Liver (tissue), 9 donors: ENCODE data around the gene PARVB. TPM values are rescaled to one million over a fixed set of nuclear protein-coding genes. Genes with fewer than 3 reads are reported as not detected.

Experiments
- DNase-seq: peaks from one replicate; pipeline ENCODE4 v3.0.0-alpha.2; 2017; ENCODE audit warnings: low spot score
- H3K27ac ChIP-seq, 2 donors: one replicate each; pipeline ENCODE4 v1.7.0; 2013; ENCODE audit warnings: inconsistent platforms in 2 of 2, low read length in 2 of 2, control low read depth in 1 of 2, low read depth in 1 of 2, mild to moderate bottlenecking in 1 of 2
- H3K27me3 ChIP-seq, 4 donors: one replicate each; pipeline versions ENCODE4 v1.6.1 to v1.7.0; 2013; ENCODE audit warnings: low read length in 3 of 4, inconsistent platforms in 1 of 4, mild to moderate bottlenecking in 1 of 4, moderate library complexity in 1 of 4; ENCODE audit not compliant: control insufficient read depth in 4 of 4, insufficient read depth in 4 of 4
- H3K36me3 ChIP-seq, 4 donors: one replicate each; pipeline versions ENCODE4 v1.6.1 to v1.7.0; 2013; ENCODE audit warnings: low read length in 3 of 4, mild to moderate bottlenecking in 3 of 4, low read depth in 1 of 4, moderate library complexity in 1 of 4; ENCODE audit not compliant: control insufficient read depth in 4 of 4, insufficient read depth in 3 of 4
- H3K4me1 ChIP-seq, 4 donors: one replicate each; pipeline versions ENCODE4 v1.6.1 to v1.7.0; 2013; ENCODE audit warnings: low read length in 3 of 4, mild to moderate bottlenecking in 3 of 4, moderate library complexity in 1 of 4; ENCODE audit not compliant: control insufficient read depth in 4 of 4, insufficient read depth in 4 of 4
- H3K4me3 ChIP-seq, 3 donors: one replicate each; pipeline versions ENCODE4 v1.6.1 to v1.7.0; 2013; ENCODE audit warnings: low read length in 3 of 3, control low read depth in 1 of 3, low read depth in 1 of 3, mild to moderate bottlenecking in 1 of 3
- H3K9ac ChIP-seq, 2 donors: one replicate each; pipeline ENCODE4 v1.7.0; 2013; ENCODE audit warnings: low read length in 2 of 2, mild to moderate bottlenecking in 2 of 2, moderate library complexity in 2 of 2, control low read depth in 1 of 2, low read depth in 1 of 2
- H3K9me3 ChIP-seq, 4 donors: one replicate each; pipeline versions ENCODE4 v1.6.1 to v1.7.0; 2013; ENCODE audit warnings: low read length in 3 of 4; ENCODE audit not compliant: control insufficient read depth in 4 of 4
- EGR1 ChIP-seq, 2 donors: IDR thresholded peaks; 2 replicates each; pipeline ENCODE4 v1.6.1; 2016 to 2018; ENCODE audit warnings: antibody characterized with exemption in 2 of 2, low read depth in 2 of 2
- FOXA1 ChIP-seq: IDR thresholded peaks from 2 replicates; pipeline ENCODE4 v1.6.1; 2016; ENCODE audit warnings: antibody characterized with exemption
- FOXA2 ChIP-seq: IDR thresholded peaks from 2 replicates; pipeline ENCODE4 v1.6.1; 2016; ENCODE audit warnings: antibody characterized with exemption
- GABPA ChIP-seq, 2 donors: IDR thresholded peaks in 1 of 2; conservative IDR thresholded peaks in 1 of 2; 2 replicates each; pipeline ENCODE4 v1.6.1; 2016; ENCODE audit warnings: antibody characterized with exemption in 2 of 2, mild to moderate bottlenecking in 1 of 2, moderate library complexity in 1 of 2
- HNF4A ChIP-seq, 2 donors: conservative IDR thresholded peaks; 2 replicates each; pipeline ENCODE4 v1.6.1; 2016; ENCODE audit warnings: antibody characterized with exemption in 2 of 2, mild to moderate bottlenecking in 2 of 2
- HNF4G ChIP-seq: IDR thresholded peaks from 2 replicates; pipeline ENCODE4 v1.6.1; 2016; ENCODE audit warnings: antibody characterized with exemption
- JUND ChIP-seq, 2 donors: IDR thresholded peaks; 2 replicates each; pipeline ENCODE4 v1.6.1; 2016; ENCODE audit warnings: antibody characterized with exemption in 2 of 2
- NR2F2 ChIP-seq: IDR thresholded peaks from 2 replicates; pipeline ENCODE4 v1.6.1; 2016; ENCODE audit warnings: antibody characterized with exemption
- RAD21 ChIP-seq, 2 donors: IDR thresholded peaks; 2 replicates each; pipeline ENCODE4 v1.6.1; 2016; ENCODE audit warnings: antibody characterized with exemption in 2 of 2, mild to moderate bottlenecking in 2 of 2
- REST ChIP-seq: IDR thresholded peaks from 2 replicates; pipeline ENCODE4 v1.6.1; 2016; ENCODE audit warnings: antibody characterized with exemption, mild to moderate bottlenecking
- RXRA ChIP-seq, 2 donors: IDR thresholded peaks; 2 replicates each; pipeline ENCODE4 v1.6.1; 2017 to 2018; ENCODE audit warnings: antibody characterized with exemption in 2 of 2, mild to moderate bottlenecking in 1 of 2
- SP1 ChIP-seq: IDR thresholded peaks from 2 replicates; pipeline ENCODE4 v1.6.1; 2018; ENCODE audit warnings: antibody characterized with exemption, mild to moderate bottlenecking
- TAF1 ChIP-seq: conservative IDR thresholded peaks from 2 replicates; pipeline ENCODE4 v1.6.1; 2016; ENCODE audit warnings: antibody characterized with exemption, mild to moderate bottlenecking
- YY1 ChIP-seq: IDR thresholded peaks from 2 replicates; pipeline ENCODE4 v1.6.1; 2016; ENCODE audit warnings: antibody characterized with exemption, mild to moderate bottlenecking
- ZBTB33 ChIP-seq: IDR thresholded peaks from 2 replicates; pipeline ENCODE4 v1.6.1; 2016; ENCODE audit warnings: antibody characterized with exemption
- whole genome bisulfite sequencing: extraction: QIAGEN DNeasy Blood & Tissue Kit; methylation state at CpG from one replicate; pipeline ENCODE4 v1.1.7; 2013; 5-methylcytosine and 5-hydroxymethylcytosine counted together
- polyA plus RNA-seq, 2 donors: library from polyadenylated mRNA; stranded (reverse) in 1 of 2; unstranded in 1 of 2; fragments of 200-250 nt in 1 of 2; fragments of >200 nt in 1 of 2; fragmentation: Nextera tagmentation in 1 of 2; extraction: Ambion mirVana in 1 of 2; gene quantifications; one replicate each; pipeline versions ENCODE4 v1.2.1 to v1.2.3, GENCODE V29; 2013 to 2015
- total RNA-seq, 2 donors: library from RNA; depleted of rRNA; stranded (reverse); fragments of >200 nt; gene quantifications; one replicate each; pipeline ENCODE4 v1.2.3, GENCODE V29; 2014
- TF ChIP-seq, protein P1 (sequence below): fragments of 150-350 bp; IDR thresholded peaks from 2 replicates; pipeline ENCODE4 v1.5.1; 2017; ENCODE audit warnings: improper control_type of control experiment, low read depth, low read length; ENCODE audit not compliant: missing input control
- TF ChIP-seq, protein P2 (sequence below): IDR thresholded peaks from 2 replicates; pipeline ENCODE4 v1.6.1; 2016; ENCODE audit warnings: antibody characterized with exemption
- TF ChIP-seq, protein P3 (sequence below): IDR thresholded peaks from 2 replicates; pipeline ENCODE4 v1.6.1; 2016; ENCODE audit warnings: antibody characterized with exemption
- donor health status: healthy.
- donor health status: healthy.
- donor health status: healthy.
- donor health status: healthy.
- donor health status: healthy.

Gene PARVB
- total and polyA plus RNA-seq, 4 donors, result 3.2 to 55.5 (median 17.7) TPM

- no peak for DNase-seq
- Histone ChIP-seq H3K27ac (no peak overlapping the region), H3K27me3 (peaks cover 0 to 3% (median 1%) of the 10 kb centered on the region in 4 donors), H3K4me1 (no peaks in the 10 kb centered on the region), H3K4me3 (no peak overlapping the region), H3K9ac (no peak overlapping the region), H3K9me3 (no peaks in the 10 kb centered on the region), H3K36me3 (no peaks in the 10 kb centered on the region)
- WGBS, result 86% methylated on average over 8 of the region's 8 CpGs
- TF ChIP-seq EGR1 (IDR thresholded peaks at IDR 0.05; ENCODE audit: low read depth in 2 of 2), result no peak
- no peak for TF ChIP-seq JUND (IDR thresholded peaks at IDR 0.05)
- TF ChIP-seq YY1, result no peak
- TF ChIP-seq NR2F2, result no peak
- no peak for TF ChIP-seq RAD21 (IDR thresholded peaks at IDR 0.05)
- TF ChIP-seq, protein P1, sequence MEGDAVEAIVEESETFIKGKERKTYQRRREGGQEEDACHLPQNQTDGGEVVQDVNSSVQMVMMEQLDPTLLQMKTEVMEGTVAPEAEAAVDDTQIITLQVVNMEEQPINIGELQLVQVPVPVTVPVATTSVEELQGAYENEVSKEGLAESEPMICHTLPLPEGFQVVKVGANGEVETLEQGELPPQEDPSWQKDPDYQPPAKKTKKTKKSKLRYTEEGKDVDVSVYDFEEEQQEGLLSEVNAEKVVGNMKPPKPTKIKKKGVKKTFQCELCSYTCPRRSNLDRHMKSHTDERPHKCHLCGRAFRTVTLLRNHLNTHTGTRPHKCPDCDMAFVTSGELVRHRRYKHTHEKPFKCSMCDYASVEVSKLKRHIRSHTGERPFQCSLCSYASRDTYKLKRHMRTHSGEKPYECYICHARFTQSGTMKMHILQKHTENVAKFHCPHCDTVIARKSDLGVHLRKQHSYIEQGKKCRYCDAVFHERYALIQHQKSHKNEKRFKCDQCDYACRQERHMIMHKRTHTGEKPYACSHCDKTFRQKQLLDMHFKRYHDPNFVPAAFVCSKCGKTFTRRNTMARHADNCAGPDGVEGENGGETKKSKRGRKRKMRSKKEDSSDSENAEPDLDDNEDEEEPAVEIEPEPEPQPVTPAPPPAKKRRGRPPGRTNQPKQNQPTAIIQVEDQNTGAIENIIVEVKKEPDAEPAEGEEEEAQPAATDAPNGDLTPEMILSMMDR, result no peak
- TF ChIP-seq, protein P2, sequence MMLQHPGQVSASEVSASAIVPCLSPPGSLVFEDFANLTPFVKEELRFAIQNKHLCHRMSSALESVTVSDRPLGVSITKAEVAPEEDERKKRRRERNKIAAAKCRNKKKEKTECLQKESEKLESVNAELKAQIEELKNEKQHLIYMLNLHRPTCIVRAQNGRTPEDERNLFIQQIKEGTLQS, result no peak
- no peak for TF ChIP-seq RXRA (IDR thresholded peaks at IDR 0.05)
- TF ChIP-seq FOXA2, result no peak
- TF ChIP-seq SP1, result no peak
- no peak for TF ChIP-seq FOXA1
- TF ChIP-seq, protein P3, sequence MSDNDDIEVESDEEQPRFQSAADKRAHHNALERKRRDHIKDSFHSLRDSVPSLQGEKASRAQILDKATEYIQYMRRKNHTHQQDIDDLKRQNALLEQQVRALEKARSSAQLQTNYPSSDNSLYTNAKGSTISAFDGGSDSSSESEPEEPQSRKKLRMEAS, result no peak
- no peak for TF ChIP-seq TAF1
- TF ChIP-seq GABPA (IDR thresholded peaks at IDR 0.05 in 1 of 2, conservative IDR thresholded peaks at IDR 0.05 in 1 of 2), result no peak
- no peak for TF ChIP-seq REST
- no peak for TF ChIP-seq ZBTB33
- no peak for TF ChIP-seq HNF4A (conservative IDR thresholded peaks at IDR 0.05)
- no peak for TF ChIP-seq HNF4G
These were observed 162.0 kb downstream of the PARVB start for GRCh38 chr22:44186121-44186510.
